WTC11 (cell line): ENCODE measurements around the gene TSBP1. TPM values are rescaled to one million over a fixed set of nuclear protein-coding genes. Genes with fewer than 3 reads are reported as not detected.
A peak's percentile ranks its signal among the peaks of the same experiment; 100 is the strongest.

Source experiments
- ATAC-seq: fragments of 200-7000 bp; cut with Tn5 transposase; 2 replicates; pipeline ENCODE4 v1.10.0; 2021; ENCODE audit warnings: mild to moderate bottlenecking, moderate library complexity
- CTCF ChIA-PET: fragments of 300-600 bp; sonication (Branson Sonifier 250); formaldehyde crosslinking; loops from one replicate; lab custom pipeline; 2021; ENCODE audit warnings: antibody characterized with exemption; lab: Charles Lee
- POLR2A ChIA-PET: fragments of 350-600 bp; sonication (Branson Sonifier 250); formaldehyde crosslinking; loops from one replicate; lab custom pipeline; 2021; ENCODE audit warnings: antibody characterized with exemption; lab: Charles Lee
- DNase-seq: peaks from one replicate; pipeline ENCODE4 v3.0.0; 2021; ENCODE audit warnings: low spot score
- H3K27ac Mint-ChIP-seq: 2 replicates; pipeline ENCODE4 v1.8.0; 2021; ENCODE audit warnings: mixed read lengths
- H3K27me3 Mint-ChIP-seq: 2 replicates; pipeline ENCODE4 v1.8.0; 2021; ENCODE audit warnings: low read depth, mild to moderate bottlenecking, moderate library complexity, mixed read lengths
- H3K36me3 Mint-ChIP-seq: 2 replicates; pipeline ENCODE4 v1.8.0; 2021; ENCODE audit warnings: mixed read lengths
- H3K4me1 Mint-ChIP-seq: 2 replicates; pipeline ENCODE4 v1.8.0; 2022; ENCODE audit warnings: mixed read lengths
- H3K4me3 Mint-ChIP-seq: 2 replicates; pipeline ENCODE4 v1.8.0; 2021; ENCODE audit warnings: mild to moderate bottlenecking, moderate library complexity, mixed read lengths
- H3K9me3 Mint-ChIP-seq: 2 replicates; pipeline ENCODE4 v1.8.0; 2021; ENCODE audit warnings: mixed read lengths
- AR ChIP-seq: fragments of 250-450 bp; sonication (Bioruptor Pico); IDR thresholded peaks from 2 replicates; pipeline ENCODE4 v1.9.0; 2021; ENCODE audit warnings: mild to moderate bottlenecking
- ATF3 ChIP-seq: sonication (generic); formaldehyde crosslinking; conservative IDR thresholded peaks from 2 replicates; pipeline ENCODE4 v1.8.1; 2022; ENCODE audit warnings: mild to moderate bottlenecking, missing genetic modification reagents
- ATF6 ChIP-seq: sonication (generic); formaldehyde crosslinking; IDR thresholded peaks from 2 replicates; pipeline ENCODE4 v1.8.1; 2023; ENCODE audit warnings: mild to moderate bottlenecking, missing genetic modification reagents
- E2F4 ChIP-seq: sonication (generic); formaldehyde crosslinking; IDR thresholded peaks from 2 replicates; pipeline ENCODE4 v1.8.1; 2022; ENCODE audit warnings: low read depth, mild to moderate bottlenecking, moderate library complexity, missing genetic modification reagents, borderline replicate concordance
- ESRRA ChIP-seq: sonication (generic); formaldehyde crosslinking; IDR thresholded peaks from 2 replicates; pipeline ENCODE4 v1.8.1; 2022; ENCODE audit warnings: mild to moderate bottlenecking, missing genetic modification reagents, borderline replicate concordance
- GRHL2 ChIP-seq: fragments of 250-450 bp; sonication (Bioruptor Pico); IDR thresholded peaks from 2 replicates; pipeline ENCODE4 v1.8.0; 2022; ENCODE audit warnings: mild to moderate bottlenecking, moderate library complexity; ENCODE audit not compliant: insufficient replicate concordance, severe bottlenecking
- HMGA2 ChIP-seq: fragments of 250-450 bp; sonication (Bioruptor Pico); IDR thresholded peaks from 2 replicates; pipeline ENCODE4 v1.4.0; 2021; ENCODE audit warnings: mild to moderate bottlenecking, moderate library complexity
- JUN ChIP-seq: sonication (generic); formaldehyde crosslinking; IDR thresholded peaks from 2 replicates; pipeline ENCODE4 v1.8.0; 2023; ENCODE audit warnings: mild to moderate bottlenecking, missing genetic modification reagents
- NFE2L1 ChIP-seq: sonication (generic); formaldehyde crosslinking; IDR thresholded peaks from 2 replicates; pipeline ENCODE4 v1.8.1; 2023; ENCODE audit warnings: missing genetic modification reagents
- RORB ChIP-seq: fragments of 250-450 bp; sonication (Bioruptor Pico); IDR thresholded peaks from 2 replicates; pipeline ENCODE4 v1.9.0; 2021; ENCODE audit warnings: mild to moderate bottlenecking
- SMAD3 ChIP-seq: sonication (generic); formaldehyde crosslinking; IDR thresholded peaks from 2 replicates; pipeline ENCODE4 v1.8.0; 2022; ENCODE audit warnings: missing genetic modification reagents, mild to moderate bottlenecking, borderline replicate concordance
- SP1 ChIP-seq: sonication (generic); formaldehyde crosslinking; conservative IDR thresholded peaks from 2 replicates; pipeline ENCODE4 v1.8.1; 2022; ENCODE audit warnings: missing genetic modification reagents
- STAT6 ChIP-seq: sonication (generic); formaldehyde crosslinking; conservative IDR thresholded peaks from 2 replicates; pipeline ENCODE4 v1.8.1; 2023; ENCODE audit warnings: mild to moderate bottlenecking, low read depth, missing genetic modification reagents, moderate library complexity
- TEAD4 ChIP-seq: sonication (generic); formaldehyde crosslinking; IDR thresholded peaks from 2 replicates; pipeline ENCODE4 v1.8.0; 2022; ENCODE audit warnings: mild to moderate bottlenecking, missing genetic modification reagents
- TP53 ChIP-seq: sonication (generic); formaldehyde crosslinking; IDR thresholded peaks from 2 replicates; pipeline ENCODE4 v1.8.1; 2023; ENCODE audit warnings: mild to moderate bottlenecking, missing genetic modification reagents
- ZBTB21 ChIP-seq: sonication (generic); formaldehyde crosslinking; IDR thresholded peaks from 2 replicates; pipeline ENCODE4 v1.8.1; 2023; ENCODE audit warnings: mild to moderate bottlenecking, missing genetic modification reagents, borderline replicate concordance
- ZBTB43 ChIP-seq: sonication (generic); formaldehyde crosslinking; IDR thresholded peaks from 2 replicates; pipeline ENCODE4 v1.8.1; 2023; ENCODE audit warnings: mild to moderate bottlenecking, missing genetic modification reagents
- ZNF121 ChIP-seq: sonication (generic); formaldehyde crosslinking; IDR thresholded peaks from 2 replicates; pipeline ENCODE4 v1.8.0; 2023; ENCODE audit warnings: missing genetic modification reagents
- ZNF232 ChIP-seq: sonication (generic); formaldehyde crosslinking; IDR thresholded peaks from 2 replicates; pipeline ENCODE4 v1.8.0; 2022; ENCODE audit warnings: mild to moderate bottlenecking, missing genetic modification reagents
- ZNF416 ChIP-seq: fragments of 250-450 bp; sonication (Bioruptor Pico); IDR thresholded peaks from 2 replicates; pipeline ENCODE4 v1.9.0; 2021; ENCODE audit warnings: mild to moderate bottlenecking, inconsistent platforms
- ZNF425 ChIP-seq: fragments of 250-450 bp; sonication (Bioruptor Pico); conservative IDR thresholded peaks from 2 replicates; pipeline ENCODE4 v1.9.0; 2021; ENCODE audit warnings: mild to moderate bottlenecking
- total RNA-seq: library from RNA; stranded (reverse); gene quantifications from 3 replicates; pipeline ENCODE4 v1.2.3, GENCODE V29; 2021

The TSBP1 gene
- total RNA-seq, 1 experiment from 2014 or later, result not detected

GRCh38 chr6:32249262-32249661, 122.4 kb downstream of the TSBP1 start (continued):
- TF ChIP-seq ATF6 (CRISPR knock-in tag) (no peak), ZNF232 (CRISPR knock-in tag) (no peak)
- TF ChIP-seq, all 79 proteins: peak for 0

GRCh38 chr6:32247401-32247800, 124.3 kb downstream of the TSBP1 start:
- TF ChIP-seq ZNF232 (CRISPR knock-in tag) (no peak), ZNF121 (CRISPR knock-in tag) (no peak), HMGA2 (CRISPR knock-in tag) (no peak), ZNF416 (CRISPR knock-in tag) (no peak), E2F4 (CRISPR knock-in tag) (no peak), ZBTB43 (CRISPR knock-in tag) (no peak), ATF3 (CRISPR knock-in tag) (no peak), ZBTB21 (CRISPR knock-in tag) (no peak), AR (CRISPR knock-in tag) (no peak)
- TF ChIP-seq, all 79 proteins: peak for 0
- H3K27me3 Mint-ChIP-seq, result peaks cover 5% of the 10 kb centered on the region; the same call in 1 of the 2 replicates
- H3K27ac Mint-ChIP-seq, result no peak overlapping the region
- peaks cover 8% of the 10 kb centered on the region for H3K4me1 Mint-ChIP-seq
- ChIA-PET POLR2A (no interaction called here), CTCF (no interaction called here)
- DNase-seq (no peak), ATAC-seq (no peak)
- peaks cover 12% of the 10 kb centered on the region; the same call in 1 of the 2 replicates for H3K36me3 Mint-ChIP-seq
- H3K4me3 Mint-ChIP-seq, result no peak overlapping the region
- H3K9me3 Mint-ChIP-seq, result peaks cover 27% of the 10 kb centered on the region

- peaks cover 26% of the 10 kb centered on the region for H3K9me3 Mint-ChIP-seq
- H3K27me3 Mint-ChIP-seq, result peaks cover 5% of the 10 kb centered on the region; the same call in 1 of the 2 replicates
- DNase-seq, result peak; percentile 87
- H3K36me3 Mint-ChIP-seq, result peaks cover 12% of the 10 kb centered on the region; the same call in 1 of the 2 replicates
- peak overlapping the region; percentile 82; the same call in 1 of the 2 replicates for H3K27ac Mint-ChIP-seq
- ChIA-PET POLR2A (no interaction called here), CTCF (interaction anchor here (0.6 to 2.9 kb wide), 17 partner anchors 9 to 623 kb away, joined by 3 to 24 read pairs (median 4); partner anchors contain the start of gene BTNL2)
- peak overlapping the region; percentile 51 for H3K4me3 Mint-ChIP-seq
- H3K4me1 Mint-ChIP-seq, result peaks cover 6% of the 10 kb centered on the region
- ATAC-seq, result peak; percentile 82
- TF ChIP-seq JUN (CRISPR knock-in tag) (no peak), SP1 (CRISPR knock-in tag) (no peak), RORB (CRISPR knock-in tag) (no peak), SMAD3 (CRISPR knock-in tag) (no peak), STAT6 (CRISPR knock-in tag) (no peak), GRHL2 (CRISPR knock-in tag) (no peak), HMGA2 (CRISPR knock-in tag) (no peak), ZNF425 (CRISPR knock-in tag) (no peak), NFE2L1 (CRISPR knock-in tag) (no peak), ESRRA (CRISPR knock-in tag) (no peak), TP53 (CRISPR knock-in tag) (no peak), TEAD4 (CRISPR knock-in tag) (no peak)
Measured at GRCh38 chr6:32244946-32245398, 126.7 kb downstream of the TSBP1 start.
